ENCODE results near the gene SLC26A2.
A peak's percentile ranks its signal among the peaks of the same experiment; 100 is the strongest.

SLC26A2 gene

DNA sequence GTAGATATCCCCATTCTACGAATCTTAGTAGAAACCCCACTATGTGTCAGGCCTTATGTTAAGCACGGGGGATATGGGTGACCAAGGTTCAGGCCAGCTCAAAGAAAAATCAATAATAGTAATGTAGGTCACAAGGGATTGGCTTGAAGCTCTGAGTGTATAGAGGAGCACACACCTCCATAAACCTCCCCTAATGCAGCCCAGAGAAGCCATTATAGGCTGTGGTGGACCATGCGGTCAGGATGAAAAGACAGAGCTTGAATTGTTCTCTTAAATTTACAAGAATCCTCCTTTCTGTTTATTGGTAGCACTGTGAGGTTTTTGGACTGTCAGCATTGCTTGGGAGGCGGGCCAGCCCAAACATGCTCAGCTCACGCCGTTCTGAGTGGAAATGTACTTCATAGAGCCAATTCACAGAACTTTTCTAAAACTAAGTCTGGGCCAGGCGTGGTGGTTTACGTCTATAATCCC is 25.1 kb upstream of the SLC26A2 start:
- no peaks in the 10 kb centered on the region for H3K27me3 ChIP-seq
- H3K4me3 ChIP-seq, result no peak overlapping the region
- H3K4me1 ChIP-seq, result peaks cover 0 to 62% (median 45%) of the 10 kb centered on the region in 4 donors
- intact Hi-C loops (cut with DNase I; ENCODE audit: low total_unique reads), result no loop called here
- no peaks in the 10 kb centered on the region for H3K9me3 ChIP-seq
- peak overlapping the region; percentile 70 to 73 for H3K27ac ChIP-seq
- H3K36me3 ChIP-seq, result no peaks in the 10 kb centered on the region
- peak in 1 of 2 donors; percentile 78 for DNase-seq
- TF ChIP-seq CTCF (IDR thresholded peaks at IDR 0.05), result no peak

GRCh38 chr5:149936044-149936699 is 24.4 kb upstream of the SLC26A2 start:
- H3K4me3 ChIP-seq, result no peak overlapping the region
- TF ChIP-seq CTCF (IDR thresholded peaks at IDR 0.05), result no peak
- no peaks in the 10 kb centered on the region for H3K27me3 ChIP-seq
- peak overlapping the region; percentile 70 to 73 for H3K27ac ChIP-seq
- peaks cover 0 to 57% (median 45%) of the 10 kb centered on the region in 4 donors for H3K4me1 ChIP-seq
- no peaks in the 10 kb centered on the region for H3K9me3 ChIP-seq
- no peak for DNase-seq
- H3K36me3 ChIP-seq, result no peaks in the 10 kb centered on the region
- intact Hi-C loops (cut with DNase I; ENCODE audit: low total_unique reads), result no loop called here

- TF ChIP-seq CTCF (IDR thresholded peaks at IDR 0.05), result no peak
- H3K4me1 ChIP-seq, result peaks cover 0 to 57% (median 45%) of the 10 kb centered on the region in 4 donors
- H3K36me3 ChIP-seq, result no peaks in the 10 kb centered on the region
- H3K4me3 ChIP-seq, result no peak overlapping the region
- peak overlapping the region; percentile 14 to 73 for H3K27ac ChIP-seq
- intact Hi-C loops (cut with DNase I; ENCODE audit: low total_unique reads), result no loop called here
- no peaks in the 10 kb centered on the region for H3K27me3 ChIP-seq
- no peaks in the 10 kb centered on the region for H3K9me3 ChIP-seq
- no peak for DNase-seq
Observed at GRCh38 chr5:149936700-149937091, 23.9 kb upstream of the SLC26A2 start.

- Histone ChIP-seq H3K4me3 (no peak overlapping the region), H3K36me3 (no peaks in the 10 kb centered on the region), H3K27me3 (no peaks in the 10 kb centered on the region), H3K27ac (peak overlapping the region; percentile 57 to 73), H3K4me1 (peaks cover 0 to 57% (median 45%) of the 10 kb centered on the region in 4 donors), H3K9me3 (no peaks in the 10 kb centered on the region)
- no peak for DNase-seq
- no peak for TF ChIP-seq CTCF (IDR thresholded peaks at IDR 0.05)
- intact Hi-C loops (cut with DNase I; ENCODE audit: low total_unique reads), result no loop called here
Observed at GRCh38 chr5:149937610-149938009, 22.9 kb upstream of the SLC26A2 start.

DNA sequence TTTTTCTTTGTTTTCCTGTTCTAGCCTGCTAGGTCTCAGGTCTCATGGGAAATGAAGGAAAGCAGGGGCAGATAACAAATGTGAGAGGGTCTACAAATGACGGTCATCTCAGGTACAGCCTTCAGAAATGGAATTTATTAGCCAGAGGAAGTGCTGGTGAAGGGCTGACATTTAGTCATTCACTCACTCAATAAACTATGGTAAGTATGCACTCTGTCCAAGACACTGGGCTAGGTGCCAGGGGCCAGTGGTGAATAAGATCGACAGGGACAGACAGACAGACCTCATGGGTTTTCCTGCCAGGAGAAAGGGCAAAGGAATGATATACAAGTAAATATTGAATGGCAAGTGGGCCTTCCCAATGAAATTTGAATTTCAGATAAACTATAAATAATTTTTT is 22.3 kb upstream of the SLC26A2 start:
- peaks cover 0 to 57% (median 45%) of the 10 kb centered on the region in 4 donors for H3K4me1 ChIP-seq

More for the DNA sequence above, 22.3 kb upstream of the SLC26A2 start:
- H3K27ac ChIP-seq, result peak overlapping the region; percentile 57 to 73
- no peaks in the 10 kb centered on the region for H3K36me3 ChIP-seq
- no peaks in the 10 kb centered on the region for H3K27me3 ChIP-seq
- intact Hi-C loops (cut with DNase I; ENCODE audit: low total_unique reads), result no loop called here
- H3K4me3 ChIP-seq, result no peak overlapping the region
- no peak for TF ChIP-seq CTCF (IDR thresholded peaks at IDR 0.05)
- no peaks in the 10 kb centered on the region for H3K9me3 ChIP-seq
- DNase-seq, result peak in 1 of 2 donors; percentile 53
